HG02840 (cell line): ENCODE results near the gene ARID4B.

Experiments
- ATAC-seq: cut with Tn5 transposase; IDR thresholded peaks from one replicate; pipeline ENCODE4 v1.9.1; 2021; ENCODE audit warnings: mild to moderate bottlenecking, moderate library complexity, moderate number of reproducible peaks; ENCODE audit not compliant: unreplicated experiment, low FRiP score

The ARID4B gene

DNA sequence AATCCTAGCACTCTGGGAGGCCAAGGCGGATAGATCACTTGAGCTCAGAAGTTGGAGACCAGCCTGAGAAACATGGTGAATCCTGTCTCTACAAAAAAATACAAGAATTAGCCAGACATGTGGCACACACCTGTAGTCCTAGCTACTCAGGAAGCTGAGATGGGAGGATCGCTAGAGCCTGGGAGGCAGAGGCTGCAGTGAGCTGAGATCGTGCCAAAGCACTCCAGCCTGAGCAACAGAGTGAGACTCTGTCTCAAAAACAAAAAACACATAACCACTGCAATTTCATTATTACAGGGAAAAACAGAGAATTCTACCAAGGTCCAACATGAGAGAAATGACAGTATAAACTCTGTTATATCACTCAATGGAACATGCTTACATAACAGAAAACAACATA lies 194.9 kb downstream of the ARID4B start:
- no peak for ATAC-seq

DNA sequence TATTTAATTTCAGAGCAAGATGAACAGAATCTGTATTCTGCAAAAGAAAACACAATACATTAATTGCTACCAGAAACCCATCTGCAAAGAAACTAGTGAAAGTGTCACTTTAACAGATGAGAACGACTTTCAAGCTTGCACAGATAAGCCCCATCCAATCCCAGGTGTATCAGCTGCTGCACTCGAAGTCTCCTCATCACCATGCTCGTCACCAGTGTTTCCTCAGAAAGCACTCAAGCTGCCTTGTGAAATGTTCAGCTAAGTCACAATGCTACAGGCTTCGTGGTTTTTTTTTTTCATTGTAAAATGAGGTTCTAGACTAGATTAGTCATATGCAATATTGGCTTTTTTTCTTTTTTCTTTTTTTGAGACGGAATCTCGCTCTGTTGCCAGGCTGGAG lies 196.0 kb downstream of the ARID4B start:
- ATAC-seq = no peak

DNA sequence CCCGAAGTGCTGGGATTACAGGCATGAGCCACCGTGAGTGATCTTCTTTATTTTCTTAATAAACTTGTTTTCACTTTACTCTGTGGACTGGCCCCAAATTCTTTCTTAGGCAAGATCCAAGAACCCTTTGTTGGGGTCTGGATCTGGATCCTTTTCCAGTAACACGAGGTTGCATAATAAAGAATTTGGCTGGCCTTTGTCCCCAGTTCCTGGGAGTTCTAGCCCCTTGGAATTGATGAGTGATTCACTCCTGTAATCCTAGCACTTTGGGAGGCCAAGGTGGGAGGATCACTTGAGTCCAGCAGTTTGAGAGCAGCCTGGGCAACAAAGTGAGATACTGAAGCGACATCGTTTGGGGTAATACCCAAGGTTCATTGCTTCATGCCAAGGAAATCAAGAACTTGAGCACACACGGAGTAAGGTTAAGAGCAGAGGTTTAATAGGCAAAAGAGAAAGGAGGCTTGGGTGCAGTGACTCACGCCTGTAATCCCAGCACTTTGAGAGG lies 197.2 kb downstream of the ARID4B start:
- ATAC-seq = no peak

DNA sequence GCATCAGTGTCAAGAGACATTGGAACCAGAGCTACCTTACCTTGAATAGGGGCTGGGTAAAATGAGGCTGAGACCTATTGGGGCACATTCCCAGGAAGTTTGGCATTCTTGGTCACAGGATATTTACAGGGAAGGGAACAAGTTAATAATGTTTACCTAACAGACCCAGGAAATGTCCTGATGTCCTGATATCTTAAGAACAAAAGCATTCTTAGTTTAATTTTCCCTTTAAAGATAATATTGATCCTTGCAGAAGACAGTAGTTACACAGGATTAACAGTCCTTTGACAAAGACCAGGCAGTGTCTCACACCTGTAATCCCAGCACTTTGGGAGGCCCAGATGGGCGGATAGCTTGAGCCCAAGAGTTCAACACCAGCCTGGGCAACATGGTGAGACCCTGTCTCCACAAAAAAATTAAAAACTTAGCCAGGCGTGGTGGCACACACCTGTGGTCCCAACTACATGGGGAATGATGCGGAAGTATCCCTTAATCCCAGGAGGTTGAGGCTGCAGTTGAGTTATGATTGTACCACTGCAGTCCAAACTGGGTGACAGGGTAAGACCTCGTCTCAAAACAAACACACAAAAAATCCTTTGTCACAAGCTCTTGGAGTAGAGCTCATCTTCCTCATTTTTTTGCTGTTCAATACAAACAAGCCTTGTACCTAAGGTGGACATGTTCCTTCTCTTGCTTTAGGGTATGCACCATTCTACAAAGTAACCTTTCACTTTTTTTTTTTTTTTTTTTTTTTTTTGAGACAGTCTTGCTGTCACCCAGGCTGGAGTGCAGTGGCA lies 198.0 kb downstream of the ARID4B start:
- no peak for ATAC-seq

DNA sequence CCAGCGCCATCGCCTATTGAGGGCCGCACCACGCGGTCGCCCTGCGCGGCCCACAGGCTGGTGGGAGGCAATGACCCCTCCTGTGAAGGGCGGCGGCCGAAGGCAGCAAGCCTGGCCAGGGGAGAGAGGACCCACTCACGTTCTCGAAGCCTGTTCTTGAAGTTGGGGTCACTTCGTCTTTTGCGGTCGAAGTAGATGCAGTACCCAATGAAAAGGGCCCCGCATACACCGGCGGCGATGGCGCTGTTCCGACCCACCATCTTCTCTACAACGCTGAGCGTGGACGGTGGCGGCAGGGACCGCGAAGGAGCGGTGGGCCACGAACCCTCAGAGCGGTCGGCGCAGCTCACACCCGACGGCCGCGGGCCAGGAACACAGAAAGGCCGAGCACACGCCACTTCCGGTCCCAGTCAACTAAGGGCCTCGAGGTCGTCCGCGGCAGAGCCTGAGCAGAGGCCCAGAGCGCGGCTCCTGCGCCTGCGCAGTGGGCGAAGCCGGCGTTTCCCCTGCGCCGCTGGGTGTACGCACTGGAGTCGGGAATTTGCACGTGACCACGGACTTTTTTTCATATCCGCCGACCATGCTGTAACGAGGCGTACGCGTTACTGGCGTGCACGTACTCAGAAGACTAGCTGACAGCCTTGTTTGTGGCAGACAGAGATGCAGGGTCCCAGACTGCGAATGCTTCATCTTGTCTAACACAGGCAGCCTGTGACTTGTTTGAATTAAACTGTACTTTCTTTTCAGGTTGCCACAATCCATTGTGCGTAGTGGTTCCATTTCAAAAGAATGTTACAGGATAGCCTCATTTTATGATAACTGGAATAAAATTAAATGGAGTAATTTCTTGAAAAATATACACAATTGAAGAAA lies 199.3 kb downstream of the ARID4B start, which contains the start of gene TOMM20:
TSS of gene TOMM20 (minus strand) at position 382 of the 873 bp plus-strand sequence. CDS start at position 260, 122 bp downstream.
- ATAC-seq = peak; percentile 96

DNA sequence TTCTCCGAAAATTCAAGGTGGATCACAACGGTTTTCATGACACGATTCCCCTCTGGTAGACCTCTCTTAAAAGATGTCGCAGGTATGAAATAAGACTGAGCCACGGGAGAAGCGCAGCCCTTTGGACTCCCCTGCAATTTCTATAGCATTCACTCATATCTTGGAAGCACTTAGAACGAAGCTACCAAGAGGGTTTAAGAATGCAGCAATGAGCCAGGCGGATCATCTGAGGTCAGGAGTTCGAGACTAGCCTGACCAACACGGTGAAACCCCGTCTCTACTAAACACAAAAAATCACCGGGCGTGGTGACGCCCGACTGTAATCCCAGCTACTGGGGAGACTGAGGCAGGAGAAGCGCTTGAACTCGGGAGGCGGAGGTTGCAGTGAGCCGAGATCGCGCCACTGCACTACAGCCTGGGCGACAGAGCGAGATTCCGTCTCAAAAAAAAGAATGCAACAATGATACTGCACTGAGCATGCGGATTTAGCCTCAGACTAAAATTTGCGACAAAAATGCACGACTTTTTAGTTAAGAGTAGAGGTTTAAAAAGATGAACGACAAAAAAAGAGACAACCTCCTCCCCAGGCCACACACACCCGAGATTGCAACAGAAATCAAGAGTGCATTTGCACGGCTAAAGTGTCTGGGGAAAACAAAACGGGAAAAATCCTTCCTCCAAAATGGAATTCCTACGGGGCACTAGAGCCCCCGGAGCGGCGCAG lies 200.1 kb downstream of the ARID4B start:
- ATAC-seq = no peak

DNA sequence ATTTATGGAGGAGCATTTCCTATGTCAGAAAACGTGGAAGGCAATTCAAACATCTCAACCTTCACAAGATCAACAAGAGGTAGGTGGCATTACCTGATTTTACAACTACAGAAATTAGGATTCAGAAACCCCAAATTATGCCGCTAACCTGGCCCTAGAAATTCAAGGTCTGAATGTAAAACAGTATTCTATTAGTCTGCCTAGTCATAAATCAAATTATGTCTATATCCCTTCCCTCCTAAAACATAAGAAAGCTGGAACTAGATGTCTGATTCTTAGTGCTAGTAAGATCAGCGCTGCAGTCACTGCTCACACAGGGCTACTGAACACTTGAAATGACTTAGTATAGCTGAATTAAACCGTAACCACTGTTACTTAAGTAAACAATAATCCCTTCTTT lies 200.8 kb downstream of the ARID4B start:
- no peak for ATAC-seq

DNA sequence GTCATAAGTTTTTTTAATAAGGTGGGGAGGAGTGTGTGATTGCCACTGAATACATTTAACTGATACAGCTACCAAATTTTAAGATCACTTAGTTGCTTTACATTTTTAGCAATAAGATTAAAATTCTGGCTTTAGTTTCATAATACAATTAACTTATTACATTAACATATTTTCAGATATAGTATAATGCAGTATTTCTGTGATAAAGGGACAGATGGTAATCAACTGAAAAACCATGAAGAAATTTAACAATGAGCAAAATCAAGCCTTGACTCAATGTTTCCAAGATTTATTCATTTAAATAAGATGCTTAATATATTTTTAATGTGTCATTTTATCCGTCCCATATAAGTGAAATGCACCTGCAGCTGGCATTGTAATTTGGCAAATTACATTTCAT lies 203.3 kb downstream of the ARID4B start:
- ATAC-seq = no peak

DNA sequence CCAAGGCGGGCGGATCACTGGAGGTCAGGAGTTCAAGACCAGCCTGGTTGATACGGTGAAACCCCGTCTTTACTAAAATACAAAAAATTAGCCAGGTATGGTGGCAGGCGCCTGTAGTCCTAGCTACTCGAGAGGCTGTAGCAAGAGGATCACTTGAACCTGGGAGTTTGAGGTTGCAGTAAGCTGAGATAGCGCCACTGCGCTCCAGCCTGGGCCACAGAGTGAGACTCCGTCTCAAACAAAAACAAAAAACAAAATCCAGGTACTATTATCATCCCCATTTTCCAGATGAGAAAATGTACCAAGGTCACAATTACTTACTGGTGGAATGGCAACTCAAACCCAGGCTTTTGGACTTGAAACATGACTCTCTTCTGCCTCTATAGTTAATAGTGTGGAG lies 203.9 kb downstream of the ARID4B start:
- no peak for ATAC-seq

DNA sequence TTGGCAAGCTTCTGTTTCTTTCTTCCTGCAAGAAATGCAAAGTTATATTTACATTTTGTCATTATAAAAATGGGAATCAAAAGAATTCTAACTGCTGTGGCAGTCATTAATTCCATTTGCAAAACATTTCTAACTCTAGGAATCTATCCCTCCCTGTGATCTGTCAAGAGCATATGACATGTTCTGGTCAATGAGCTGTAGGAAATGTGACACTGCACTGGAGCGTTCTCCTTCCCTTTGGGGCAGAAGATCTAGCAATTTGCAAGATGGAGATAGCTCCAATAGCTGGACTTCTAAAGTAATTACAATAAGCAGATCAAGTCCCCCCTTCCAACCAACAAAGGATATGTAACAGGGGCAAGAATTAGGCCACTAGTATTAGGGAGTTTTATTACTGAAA lies 205.6 kb downstream of the ARID4B start:
- ATAC-seq = no peak
